ENCODE data around the gene PIK3CB.
"Not testable (repeated sequence)": the region's sequence is repeated elsewhere in the genome, so short reads cannot be mapped to it uniquely, and the experiment has no call there.

Gene PIK3CB

GRCh38 chr3:138726946-138727730 lies 107.6 kb downstream of the PIK3CB start:
- no peaks in the 10 kb centered on the region for H3K27me3 ChIP-seq (ENCODE audit: insufficient read depth, low read length)
- no peak overlapping the region for H3K9ac ChIP-seq (ENCODE audit: low read depth, low read length)
- no peak overlapping the region for H3K4me3 ChIP-seq (ENCODE audit: low read length)
- H3K36me3 ChIP-seq (ENCODE audit: insufficient read depth, low read depth, low read length), result peaks cover 3% of the 10 kb centered on the region; the same call in 1 of the 2 replicates
- no peaks in the 10 kb centered on the region for H3K9me3 ChIP-seq (ENCODE audit: insufficient read depth, low read depth, low read length)
- H3K4me1 ChIP-seq (ENCODE audit: insufficient read depth, low read length), result peaks cover 6% of the 10 kb centered on the region; the same call in 1 of the 2 replicates
- no peak overlapping the region for H3K27ac ChIP-seq (ENCODE audit: low read length)

GRCh38 chr3:138726042-138726441 lies 108.7 kb downstream of the PIK3CB start:
- H3K9ac ChIP-seq (ENCODE audit: low read depth, low read length); H3K9me3 ChIP-seq (ENCODE audit: insufficient read depth, low read depth, low read length); H3K27me3 ChIP-seq (ENCODE audit: insufficient read depth, low read length); H3K36me3 ChIP-seq (ENCODE audit: insufficient read depth, low read depth, low read length); H3K27ac ChIP-seq (ENCODE audit: low read length); H3K4me3 ChIP-seq (ENCODE audit: low read length); H3K4me1 ChIP-seq (ENCODE audit: insufficient read depth, low read length): not testable (repeated sequence)

GRCh38 chr3:138725116-138725515 lies 109.6 kb downstream of the PIK3CB start:
- Histone ChIP-seq H3K27me3 (ENCODE audit: insufficient read depth, low read length) (no peaks in the 10 kb centered on the region), H3K4me3 (ENCODE audit: low read length) (no peak overlapping the region), H3K36me3 (ENCODE audit: insufficient read depth, low read depth, low read length) (no peaks in the 10 kb centered on the region), H3K9ac (ENCODE audit: low read depth, low read length) (no peak overlapping the region), H3K27ac (ENCODE audit: low read length) (no peak overlapping the region), H3K4me1 (ENCODE audit: insufficient read depth, low read length) (peaks cover 6% of the 10 kb centered on the region; the same call in 1 of the 2 replicates), H3K9me3 (ENCODE audit: insufficient read depth, low read depth, low read length) (no peaks in the 10 kb centered on the region)

GRCh38 chr3:138724443-138724842 lies 110.3 kb downstream of the PIK3CB start:
- Histone ChIP-seq H3K9me3 (ENCODE audit: insufficient read depth, low read depth, low read length) (no peaks in the 10 kb centered on the region), H3K36me3 (ENCODE audit: insufficient read depth, low read depth, low read length) (no peaks in the 10 kb centered on the region), H3K27ac (ENCODE audit: low read length) (no peak overlapping the region)

GRCh38 chr3:138718849-138719248 lies 115.9 kb downstream of the PIK3CB start:
- no peak overlapping the region for H3K27ac ChIP-seq (ENCODE audit: low read length)
- H3K4me3 ChIP-seq (ENCODE audit: low read length), result no peak overlapping the region
- no peaks in the 10 kb centered on the region for H3K27me3 ChIP-seq (ENCODE audit: insufficient read depth, low read length)
- H3K36me3 ChIP-seq (ENCODE audit: insufficient read depth, low read depth, low read length), result no peaks in the 10 kb centered on the region; the same call in 1 of the 2 replicates
- H3K4me1 ChIP-seq (ENCODE audit: insufficient read depth, low read length), result peaks cover under 1% of the 10 kb centered on the region; the same call in 1 of the 2 replicates
- no peak overlapping the region for H3K9ac ChIP-seq (ENCODE audit: low read depth, low read length)
- H3K9me3 ChIP-seq (ENCODE audit: insufficient read depth, low read depth, low read length), result no peaks in the 10 kb centered on the region

More at GRCh38 chr3:138724443-138724842, 110.3 kb downstream of the PIK3CB start:
- Histone ChIP-seq H3K27me3 (ENCODE audit: insufficient read depth, low read length) (no peaks in the 10 kb centered on the region), H3K4me1 (ENCODE audit: insufficient read depth, low read length) (peaks cover 6% of the 10 kb centered on the region; the same call in 1 of the 2 replicates), H3K4me3 (ENCODE audit: low read length) (no peak overlapping the region), H3K9ac (ENCODE audit: low read depth, low read length) (no peak overlapping the region)

GRCh38 chr3:138717348-138717747 lies 117.4 kb downstream of the PIK3CB start:
- H3K4me1 ChIP-seq (ENCODE audit: insufficient read depth, low read length), result no peaks in the 10 kb centered on the region
- H3K9ac ChIP-seq (ENCODE audit: low read depth, low read length), result no peak overlapping the region
- no peak overlapping the region for H3K4me3 ChIP-seq (ENCODE audit: low read length)
- H3K27me3 ChIP-seq (ENCODE audit: insufficient read depth, low read length), result no peaks in the 10 kb centered on the region
- H3K27ac ChIP-seq (ENCODE audit: low read length), result no peak overlapping the region
- H3K36me3 ChIP-seq (ENCODE audit: insufficient read depth, low read depth, low read length), result no peaks in the 10 kb centered on the region; the same call in 1 of the 2 replicates
- no peaks in the 10 kb centered on the region for H3K9me3 ChIP-seq (ENCODE audit: insufficient read depth, low read depth, low read length)

GRCh38 chr3:138712086-138712485 lies 122.6 kb downstream of the PIK3CB start:
- Histone ChIP-seq H3K27ac (ENCODE audit: low read length) (no peak overlapping the region), H3K4me3 (ENCODE audit: low read length) (no peak overlapping the region), H3K4me1 (ENCODE audit: insufficient read depth, low read length) (no peaks in the 10 kb centered on the region), H3K9me3 (ENCODE audit: insufficient read depth, low read depth, low read length) (no peaks in the 10 kb centered on the region), H3K36me3 (ENCODE audit: insufficient read depth, low read depth, low read length) (peaks cover 5% of the 10 kb centered on the region; the same call in 1 of the 2 replicates), H3K27me3 (ENCODE audit: insufficient read depth, low read length) (no peaks in the 10 kb centered on the region), H3K9ac (ENCODE audit: low read depth, low read length) (no peak overlapping the region)

- H3K9me3 ChIP-seq (ENCODE audit: insufficient read depth, low read depth, low read length), result no peaks in the 10 kb centered on the region
- H3K4me3 ChIP-seq (ENCODE audit: low read length), result no peak overlapping the region
- H3K36me3 ChIP-seq (ENCODE audit: insufficient read depth, low read depth, low read length), result peaks cover 12% of the 10 kb centered on the region; the same call in 1 of the 2 replicates
- H3K27me3 ChIP-seq (ENCODE audit: insufficient read depth, low read length), result no peaks in the 10 kb centered on the region
- H3K27ac ChIP-seq (ENCODE audit: low read length), result no peak overlapping the region
- H3K9ac ChIP-seq (ENCODE audit: low read depth, low read length), result no peak overlapping the region
- no peaks in the 10 kb centered on the region for H3K4me1 ChIP-seq (ENCODE audit: insufficient read depth, low read length)
Measured at GRCh38 chr3:138705675-138706074, 129.1 kb downstream of the PIK3CB start.

- Histone ChIP-seq H3K4me3 (ENCODE audit: low read length) (no peak overlapping the region), H3K36me3 (ENCODE audit: insufficient read depth, low read depth, low read length) (peaks cover 38% of the 10 kb centered on the region), H3K9ac (ENCODE audit: low read depth, low read length) (no peak overlapping the region), H3K9me3 (ENCODE audit: insufficient read depth, low read depth, low read length) (no peaks in the 10 kb centered on the region), H3K27ac (ENCODE audit: low read length) (no peak overlapping the region), H3K27me3 (ENCODE audit: insufficient read depth, low read length) (no peaks in the 10 kb centered on the region), H3K4me1 (ENCODE audit: insufficient read depth, low read length) (no peaks in the 10 kb centered on the region)
Measured at GRCh38 chr3:138696666-138697370, 137.9 kb downstream of the PIK3CB start.

GRCh38 chr3:138694287-138695007 lies 140.3 kb downstream of the PIK3CB start:
- no peaks in the 10 kb centered on the region for H3K27me3 ChIP-seq (ENCODE audit: insufficient read depth, low read length)
- no peak overlapping the region for H3K27ac ChIP-seq (ENCODE audit: low read length)
- no peak overlapping the region for H3K4me3 ChIP-seq (ENCODE audit: low read length)
- H3K9me3 ChIP-seq (ENCODE audit: insufficient read depth, low read depth, low read length), result no peaks in the 10 kb centered on the region
- no peak overlapping the region for H3K9ac ChIP-seq (ENCODE audit: low read depth, low read length)
- H3K4me1 ChIP-seq (ENCODE audit: insufficient read depth, low read length), result no peaks in the 10 kb centered on the region
- peaks cover 39% of the 10 kb centered on the region for H3K36me3 ChIP-seq (ENCODE audit: insufficient read depth, low read depth, low read length)

GRCh38 chr3:138692152-138692551 lies 142.6 kb downstream of the PIK3CB start:
- H3K4me1 ChIP-seq (ENCODE audit: insufficient read depth, low read length), result no peaks in the 10 kb centered on the region
- no peak overlapping the region for H3K9ac ChIP-seq (ENCODE audit: low read depth, low read length)
- H3K4me3 ChIP-seq (ENCODE audit: low read length), result no peak overlapping the region
- no peaks in the 10 kb centered on the region for H3K9me3 ChIP-seq (ENCODE audit: insufficient read depth, low read depth, low read length)
- no peak overlapping the region for H3K27ac ChIP-seq (ENCODE audit: low read length)
- peaks cover 32% of the 10 kb centered on the region for H3K36me3 ChIP-seq (ENCODE audit: insufficient read depth, low read depth, low read length)
- no peaks in the 10 kb centered on the region for H3K27me3 ChIP-seq (ENCODE audit: insufficient read depth, low read length)

Measured in iPS-20b (cell line).